HG02981 (cell line): Measurements from ENCODE around the gene BLVRB.

ENCODE experiments used
- ATAC-seq: cut with Tn5 transposase; IDR thresholded peaks from one replicate; pipeline ENCODE4 v1.9.1; 2021; ENCODE audit warnings: mild to moderate bottlenecking, moderate library complexity; ENCODE audit not compliant: unreplicated experiment

Gene BLVRB

DNA sequence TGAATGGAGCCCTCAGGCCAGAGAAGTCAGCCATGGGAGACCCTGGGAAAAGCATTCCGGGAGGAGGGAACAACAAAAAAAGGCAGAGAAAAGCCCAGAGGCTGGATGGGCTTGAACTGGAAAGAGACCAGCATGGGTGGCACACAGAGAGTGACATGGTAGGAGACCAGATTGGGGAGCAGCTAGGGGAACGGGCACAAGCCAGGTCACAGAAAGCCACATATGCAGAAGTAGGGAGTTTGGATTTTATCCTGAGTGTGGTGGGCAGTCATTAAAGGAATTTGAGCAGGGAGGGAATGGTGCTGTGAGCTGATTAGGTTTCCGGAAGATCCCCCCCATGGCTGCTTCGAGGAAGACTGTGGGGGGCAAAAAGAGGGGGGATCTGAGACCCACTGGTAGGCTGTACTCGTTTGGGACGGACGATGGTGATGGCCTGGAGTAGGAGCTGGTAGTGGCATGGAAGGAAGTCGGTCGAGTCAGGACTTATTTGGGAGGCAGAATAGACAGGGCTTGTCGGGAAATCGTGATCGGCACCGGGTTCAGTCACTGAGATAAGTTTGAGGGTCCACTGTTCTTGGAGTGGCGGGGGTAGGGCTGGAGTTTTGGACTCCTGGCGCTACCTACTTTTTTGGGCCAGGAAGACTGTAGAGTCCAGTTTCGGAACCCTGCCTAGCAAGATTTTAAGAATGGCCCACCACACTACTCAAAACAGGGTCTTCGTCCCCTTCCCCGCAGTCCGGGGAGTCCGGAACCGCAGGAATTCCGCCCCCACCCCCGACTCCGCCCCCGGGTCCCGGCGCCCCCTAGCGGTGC is 40.7 kb downstream of the BLVRB start:
- no peak for ATAC-seq

DNA sequence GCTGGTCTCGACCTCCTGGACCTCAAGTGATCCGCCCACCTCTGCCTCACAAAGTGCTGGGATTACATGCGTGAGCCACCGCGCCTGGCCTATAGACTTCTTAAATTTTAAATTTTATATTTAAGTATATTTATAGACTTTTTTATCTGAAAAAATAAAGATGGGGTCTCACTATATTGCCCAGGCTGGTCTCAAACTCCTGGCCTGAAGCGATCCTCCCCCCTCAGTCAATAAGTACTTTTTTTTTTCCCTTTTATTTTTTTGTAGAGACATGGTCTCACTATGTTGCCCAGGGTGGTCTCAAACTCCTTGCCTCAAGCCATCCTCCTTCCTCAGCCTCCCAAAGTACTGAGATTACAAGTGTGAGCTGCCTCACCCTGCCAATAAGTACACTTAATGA is 41.6 kb downstream of the BLVRB start:
- no peak for ATAC-seq

DNA sequence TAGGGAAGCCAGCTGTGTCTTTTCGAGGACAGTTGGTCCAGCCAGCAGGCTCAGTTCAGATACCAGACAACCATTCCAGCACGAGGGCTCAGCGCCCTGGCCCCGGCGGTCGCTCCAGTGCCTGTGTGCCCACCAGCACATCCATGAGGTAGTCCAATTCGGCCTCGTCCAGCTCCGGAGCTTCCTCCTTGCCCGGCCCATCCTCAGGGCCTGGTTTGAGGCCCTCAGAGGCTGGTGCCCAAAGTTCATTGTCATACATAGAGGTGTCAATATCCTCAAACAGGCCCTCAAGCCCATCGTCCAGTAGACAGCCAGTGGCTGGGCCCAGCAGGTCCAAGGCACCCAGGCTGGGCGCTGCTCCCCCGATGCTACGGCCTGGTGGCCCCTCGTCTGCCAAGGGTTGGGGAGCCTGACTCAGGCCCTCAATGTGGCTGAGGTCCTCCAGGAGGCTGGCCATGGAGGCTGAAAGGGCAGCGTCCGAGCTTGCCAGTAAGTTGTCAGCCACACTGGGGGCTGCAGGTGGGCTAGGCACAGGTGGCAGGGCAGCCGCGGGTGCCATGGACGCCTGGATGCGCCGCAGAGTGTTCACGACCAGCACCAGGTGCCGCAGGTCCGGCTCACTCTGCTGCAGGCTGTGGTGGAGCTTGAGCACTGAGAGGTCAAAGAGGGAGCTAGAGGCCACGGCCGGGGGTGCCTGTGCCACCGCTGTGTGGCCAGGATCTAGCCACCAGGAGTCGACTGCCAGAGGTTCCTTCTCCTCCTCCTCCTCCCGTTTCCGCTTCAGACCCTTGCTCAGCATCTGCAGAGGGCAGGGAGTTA is 42.6 kb downstream of the BLVRB start:
- ATAC-seq = no peak

DNA sequence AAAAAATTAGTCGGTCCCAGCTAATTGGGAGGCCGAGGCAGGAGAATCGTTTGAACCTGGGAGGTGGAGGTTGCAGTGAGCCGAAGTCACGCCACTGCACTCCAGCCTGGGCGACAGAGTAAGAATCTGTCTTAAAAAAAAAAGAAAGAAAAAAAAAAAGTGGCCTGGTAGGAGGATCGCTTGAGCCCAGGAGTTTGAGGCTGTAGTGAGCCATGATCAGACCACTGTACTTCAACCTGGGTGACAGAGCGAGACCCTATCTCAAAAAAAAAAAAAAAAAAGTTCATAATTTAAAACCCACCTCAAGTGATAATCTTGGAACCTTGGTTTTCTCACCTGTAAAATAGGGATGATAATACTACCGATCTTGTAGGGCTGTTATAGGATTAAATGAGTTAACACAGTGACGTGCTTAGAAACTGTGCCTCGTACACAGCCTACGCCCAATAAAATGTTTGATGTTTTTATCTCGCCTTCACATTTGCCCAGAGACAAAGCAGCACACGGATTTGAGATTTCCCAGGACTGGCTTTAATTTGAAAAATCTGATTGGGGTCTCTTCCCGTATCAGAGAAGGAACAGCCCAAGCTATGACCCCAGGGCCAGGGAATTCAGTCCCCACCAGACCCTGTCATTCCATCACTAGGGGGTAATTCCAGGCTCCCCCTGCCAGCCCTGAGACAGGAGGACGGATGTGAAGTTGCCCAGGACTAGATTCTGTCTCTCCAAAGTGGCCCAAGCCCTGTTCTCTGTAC is 43.4 kb downstream of the BLVRB start:
- ATAC-seq = no peak

DNA sequence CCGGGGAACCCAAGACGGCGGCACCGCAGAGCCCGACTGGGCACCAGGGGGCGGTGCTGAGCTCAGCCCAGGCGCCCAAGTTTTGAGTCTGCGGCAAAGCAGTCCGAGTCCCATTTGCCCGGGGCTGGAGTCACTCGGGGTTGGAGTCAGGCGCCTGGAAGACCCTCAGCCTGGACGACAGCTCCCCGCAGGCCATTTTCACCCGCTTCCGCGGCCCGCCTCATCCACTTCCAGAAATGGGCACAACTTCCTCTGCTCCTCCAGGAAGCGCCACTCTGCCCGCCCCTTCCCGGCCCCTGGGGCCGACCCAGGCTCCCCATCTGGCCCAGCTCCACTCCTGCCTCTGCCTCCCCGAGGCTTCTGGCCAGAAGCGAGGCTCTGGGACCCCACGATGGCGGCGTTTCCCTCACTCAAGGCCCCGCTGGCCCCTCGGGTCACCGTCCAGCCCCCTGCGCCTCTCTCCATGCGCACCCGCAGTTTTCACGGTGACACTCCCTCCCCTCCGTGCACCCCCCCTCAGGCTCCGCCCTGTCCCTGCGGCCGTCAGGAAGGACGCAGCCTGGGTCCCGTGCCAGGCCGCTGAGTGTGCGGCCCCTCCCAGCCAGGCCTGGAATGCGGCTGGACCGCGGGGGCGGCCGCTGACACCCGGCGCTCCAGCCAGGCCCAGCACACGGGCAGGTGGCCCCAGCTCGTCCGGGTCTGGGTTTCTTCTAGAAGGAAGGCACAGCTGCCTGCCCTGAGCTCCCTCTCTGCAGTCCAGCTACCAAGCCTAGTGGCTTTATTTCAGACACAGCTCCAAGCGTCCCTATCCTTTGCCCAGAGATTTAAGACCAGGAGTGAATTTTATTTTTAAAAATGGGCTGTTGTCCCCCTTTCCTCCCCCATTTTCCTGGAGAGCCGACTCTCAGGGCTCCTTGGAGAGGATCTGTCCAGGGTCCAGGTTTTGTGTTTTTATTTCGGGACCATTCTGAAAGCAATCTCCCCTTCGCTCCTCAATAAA is 44.5 kb downstream of the BLVRB start:
- no peak for ATAC-seq

DNA sequence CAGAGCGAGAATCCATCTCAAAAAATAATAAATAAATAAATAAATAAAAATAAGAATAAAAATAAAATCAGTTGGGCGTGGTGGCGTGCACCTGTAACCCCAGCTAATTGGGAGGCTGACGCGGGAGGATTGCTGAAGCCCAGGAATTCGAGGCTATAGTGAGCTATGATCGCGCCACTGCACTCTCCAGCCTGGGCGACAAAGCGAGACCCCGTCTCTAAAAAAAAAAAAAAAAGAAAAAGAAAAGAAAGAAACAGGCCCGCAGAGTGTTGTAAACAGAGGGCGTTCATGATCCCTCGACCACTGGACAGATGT is 45.1 kb downstream of the BLVRB start:
- ATAC-seq = no peak

DNA sequence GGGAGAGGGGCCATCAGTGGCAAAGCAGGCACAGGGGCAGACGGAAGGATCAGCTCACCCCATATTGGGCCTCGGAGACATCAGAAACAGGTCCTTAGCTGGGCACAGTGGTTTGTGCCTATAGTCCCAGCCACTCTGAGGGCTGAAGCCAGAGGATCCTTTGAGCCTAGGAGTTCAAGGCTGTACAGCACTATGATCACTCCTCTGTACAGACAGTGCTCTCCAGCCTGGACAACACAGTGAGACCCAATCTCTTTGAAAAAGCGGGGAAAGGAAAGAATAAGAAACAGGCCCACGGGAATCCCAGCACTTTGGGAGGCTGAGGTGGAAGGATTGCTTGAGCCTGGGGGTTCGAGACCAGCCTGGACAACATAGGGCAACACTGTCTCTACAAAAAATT is 45.8 kb downstream of the BLVRB start:
- no peak for ATAC-seq

DNA sequence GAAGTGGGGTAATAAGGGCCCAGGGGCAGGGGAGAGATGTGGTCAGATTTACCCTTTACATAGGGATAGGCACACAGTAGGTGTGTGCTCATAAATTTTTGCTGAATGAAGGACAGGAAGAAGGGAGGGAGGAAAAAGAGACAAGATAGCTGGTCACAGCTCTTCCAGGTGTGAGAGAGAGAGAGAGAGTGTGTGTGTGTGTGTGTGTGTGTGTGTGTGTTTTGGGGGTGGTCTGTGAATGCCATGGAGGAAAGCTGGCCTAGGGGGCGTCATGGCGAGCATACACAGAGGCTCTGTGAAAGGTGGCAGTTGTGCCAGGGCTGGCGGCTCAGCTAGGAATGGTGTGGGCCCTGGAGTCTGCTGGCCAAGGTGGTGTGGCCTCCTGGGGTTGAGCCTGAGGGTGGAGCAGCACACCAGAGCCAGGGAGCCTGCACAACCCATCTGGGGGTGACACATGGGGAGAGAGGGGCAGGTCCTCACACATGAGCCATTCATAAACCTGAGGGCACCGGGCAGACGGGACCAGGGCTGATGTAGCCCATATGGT is 46.4 kb downstream of the BLVRB start:
- no peak for ATAC-seq

DNA sequence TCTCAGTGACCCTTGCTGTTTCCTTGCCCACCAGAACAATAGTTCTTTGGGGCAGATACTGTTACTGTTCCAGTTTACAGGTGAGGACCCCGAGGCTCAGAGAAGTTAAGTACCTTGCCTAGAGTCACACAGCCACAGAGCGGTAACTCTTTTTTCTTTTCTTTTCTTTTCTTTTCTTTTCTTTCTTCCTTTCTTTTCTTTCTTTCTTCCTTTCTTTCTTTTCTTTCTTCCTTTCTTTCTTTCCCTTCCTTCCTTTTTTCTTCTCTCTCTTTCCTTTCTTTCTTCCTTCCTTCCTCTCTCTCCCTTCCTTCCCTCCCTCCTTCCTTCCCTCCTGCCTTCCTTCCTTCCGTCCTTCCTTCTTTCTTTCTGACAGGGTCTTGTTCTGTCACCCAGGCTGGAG is 47.5 kb downstream of the BLVRB start:
- ATAC-seq = no peak

DNA sequence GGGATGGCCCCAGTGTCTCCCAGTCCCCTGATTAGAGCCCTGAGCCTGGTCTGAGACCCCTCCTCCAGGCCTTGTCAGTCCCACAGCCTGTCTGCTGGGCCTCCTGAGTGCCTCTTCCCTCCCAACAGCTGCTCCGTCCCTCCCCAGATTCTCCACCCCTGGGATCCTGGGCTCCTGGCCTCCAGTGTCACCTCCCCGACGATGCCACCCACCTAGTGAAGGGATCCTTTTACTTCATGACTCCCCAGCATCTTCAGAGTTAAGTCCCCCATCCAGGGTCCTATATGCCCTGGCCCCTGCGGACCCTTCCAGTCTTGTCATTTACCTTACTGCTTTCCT is 47.9 kb downstream of the BLVRB start:
- no peak for ATAC-seq

DNA sequence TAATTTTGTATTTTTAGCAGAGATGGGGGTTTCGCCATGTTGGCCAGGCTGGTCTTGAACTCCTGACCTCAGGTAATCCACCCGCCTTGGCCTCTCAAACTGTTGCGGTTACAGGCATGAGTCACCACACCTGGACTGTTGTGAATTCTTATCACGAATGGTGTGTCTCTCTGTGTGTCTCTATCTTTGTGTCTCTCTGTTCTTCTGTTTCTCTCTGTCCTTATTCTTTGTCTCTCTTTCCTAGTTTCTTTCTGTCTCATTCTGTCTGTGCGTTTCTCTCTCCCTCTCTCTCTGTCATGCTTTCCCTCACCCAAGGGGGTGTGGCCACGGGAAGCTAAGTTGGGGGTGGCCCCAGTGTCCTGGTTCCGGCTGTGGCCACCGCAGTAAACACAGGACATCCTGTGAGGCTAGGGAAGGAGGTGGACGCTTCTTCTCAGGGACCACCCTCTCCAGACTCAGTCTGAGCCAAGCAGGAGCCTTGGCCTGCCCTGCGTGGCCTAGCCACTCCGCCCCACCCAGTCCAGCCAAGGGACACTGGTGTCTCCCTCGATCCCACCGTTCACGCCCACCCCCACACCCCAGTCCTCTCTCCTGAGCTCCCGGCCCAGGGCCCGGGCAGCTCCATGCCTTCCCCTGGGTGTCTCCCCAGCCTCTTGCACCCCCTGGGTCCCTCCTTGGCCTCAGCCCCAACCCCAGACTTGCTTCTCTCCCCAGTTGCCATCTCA is 48.5 kb downstream of the BLVRB start:
- no peak for ATAC-seq

DNA sequence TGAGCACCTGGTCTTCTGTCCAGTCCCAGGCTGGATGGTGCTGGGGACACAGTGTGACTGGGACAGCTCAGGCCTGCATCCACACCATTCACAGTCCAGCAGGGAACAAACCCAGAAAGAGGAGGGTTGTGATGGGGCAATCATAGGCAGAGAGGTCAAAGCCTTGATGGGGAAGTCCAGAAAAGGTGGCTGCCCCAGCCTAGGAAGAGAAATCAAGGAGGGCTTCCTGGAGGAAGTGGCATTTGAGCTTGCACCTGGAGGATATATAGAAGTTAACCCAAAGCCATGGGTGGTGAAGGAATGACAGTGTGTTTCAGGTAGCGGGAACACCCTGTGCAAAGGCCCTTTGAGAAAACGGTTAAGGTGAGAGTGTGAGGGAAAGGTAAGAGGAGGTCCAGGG is 49.8 kb downstream of the BLVRB start:
- no peak for ATAC-seq

DNA sequence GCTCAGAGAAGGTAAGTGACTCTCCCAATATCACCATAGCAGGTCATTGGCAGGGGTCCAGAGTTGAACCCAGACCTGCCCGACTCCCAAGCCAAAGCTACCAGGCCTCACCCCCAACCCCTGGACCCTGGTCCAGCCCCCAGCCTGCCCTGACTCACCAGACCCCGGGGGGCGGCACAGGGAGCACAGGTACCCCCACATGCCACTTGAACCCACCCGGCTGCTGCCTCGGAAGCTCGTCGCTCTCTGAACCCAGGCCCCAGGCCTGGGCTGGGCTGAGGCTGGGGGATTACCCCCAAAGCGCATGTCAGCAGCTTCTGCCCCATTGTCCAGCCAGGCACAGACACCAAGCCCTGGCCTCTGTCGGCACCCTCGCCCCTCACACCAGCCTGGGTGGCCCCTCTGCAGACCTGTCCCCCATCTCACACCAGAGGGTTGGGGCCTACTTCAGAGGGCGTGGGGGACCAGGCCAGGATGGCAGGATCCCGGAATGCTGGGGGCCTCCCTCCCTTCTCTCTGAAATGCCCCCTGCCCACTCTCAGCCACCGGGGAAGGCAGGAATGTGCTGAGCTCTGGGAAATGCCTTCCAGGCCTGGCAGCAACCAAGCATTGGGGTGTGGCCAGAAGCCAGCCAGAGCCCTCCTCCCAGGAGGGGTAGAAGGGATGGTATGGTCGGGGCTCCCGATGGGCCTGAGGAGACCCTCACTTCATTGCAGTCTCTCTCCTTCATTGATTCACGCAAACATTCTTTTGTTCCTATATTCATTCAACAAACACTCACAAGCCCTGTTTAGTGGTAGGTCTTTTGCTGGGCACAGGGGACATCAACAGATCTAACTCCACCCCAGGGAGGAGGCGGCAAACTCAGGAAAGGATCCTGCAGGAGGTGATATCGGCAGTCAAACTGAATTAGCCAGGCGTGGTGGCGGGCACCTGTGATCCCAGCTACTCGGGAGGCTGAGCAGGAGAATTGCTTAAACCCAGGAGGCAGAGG is 50.7 kb downstream of the BLVRB start:
- no peak for ATAC-seq

DNA sequence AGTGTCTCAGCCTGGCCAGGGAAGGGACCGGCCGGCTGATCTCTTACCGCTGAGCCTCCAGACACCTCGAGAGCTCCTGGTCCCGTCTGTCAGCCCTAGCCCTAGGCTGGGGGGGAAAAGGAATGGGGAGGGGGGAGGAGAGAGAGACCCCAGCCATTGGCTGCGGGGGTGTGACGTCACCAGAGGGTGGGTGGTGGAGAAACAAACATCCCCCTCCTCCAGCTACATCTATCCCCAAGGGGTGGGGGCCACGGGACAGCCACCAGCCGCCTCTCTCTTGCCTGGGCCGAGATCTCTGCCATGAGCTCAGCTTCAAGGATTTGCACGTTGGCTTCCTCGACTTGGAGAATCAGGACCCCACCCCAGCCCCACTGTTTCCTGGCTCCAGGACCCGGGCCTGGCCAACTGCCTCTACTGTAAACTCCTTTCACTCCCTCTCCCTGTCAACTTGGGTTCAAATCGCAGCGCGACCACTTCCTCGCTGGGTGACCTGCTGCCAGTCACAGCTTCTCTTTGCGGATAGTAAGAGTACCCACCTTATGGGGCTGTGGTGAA is 52.2 kb downstream of the BLVRB start, which contains the start of gene PRX:
TSS of gene PRX (minus strand) at position 88 of the 555 bp plus-strand sequence. CDS start 5,446 bp downstream, outside the sequence.
- ATAC-seq = no peak

DNA sequence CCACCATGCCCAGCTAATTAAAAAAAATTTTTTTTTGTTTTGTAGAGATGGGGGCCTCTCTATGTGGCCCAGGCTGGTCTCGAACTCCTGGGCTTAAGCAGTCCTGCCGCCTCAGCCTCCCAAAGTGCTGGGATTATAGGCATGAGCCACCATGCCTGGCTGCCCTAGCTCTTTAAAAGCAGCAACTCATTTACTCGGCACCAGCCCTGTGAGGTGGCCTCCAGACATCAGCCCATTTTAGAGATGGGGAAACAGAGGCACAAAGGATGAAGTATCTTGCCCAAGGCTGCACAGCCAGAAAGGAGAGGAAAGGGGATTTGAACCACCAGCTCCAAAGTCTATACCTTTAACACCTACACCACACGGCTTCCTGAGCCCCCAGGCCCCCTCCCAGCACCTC is 52.7 kb downstream of the BLVRB start:
- no peak for ATAC-seq

DNA sequence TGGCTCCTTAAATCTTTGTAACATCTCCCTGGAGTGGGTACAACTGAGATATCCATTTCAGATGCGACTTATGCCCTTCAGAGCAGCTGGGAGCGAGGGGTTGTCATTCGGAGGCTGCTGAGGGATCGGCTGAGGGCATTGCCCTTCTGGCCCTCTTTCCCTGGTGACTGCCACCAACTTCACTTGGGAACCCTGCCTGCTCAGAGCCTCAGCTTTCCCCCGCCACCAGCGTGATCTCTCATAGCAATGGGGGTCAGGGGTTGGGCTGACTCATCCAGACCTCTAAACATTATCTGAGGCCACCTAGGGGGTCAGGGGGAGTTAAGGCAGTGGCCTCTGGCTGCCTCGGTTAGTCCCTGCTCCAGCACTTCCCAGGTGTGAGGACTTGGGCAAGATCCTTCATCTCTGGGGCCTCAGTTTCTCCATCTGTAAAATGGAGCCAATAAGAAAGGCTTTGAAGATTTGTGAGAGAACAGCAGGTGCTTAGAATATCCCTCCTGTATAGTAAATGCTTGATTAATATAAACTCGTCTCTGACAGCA is 53.5 kb downstream of the BLVRB start:
- ATAC-seq = no peak

DNA sequence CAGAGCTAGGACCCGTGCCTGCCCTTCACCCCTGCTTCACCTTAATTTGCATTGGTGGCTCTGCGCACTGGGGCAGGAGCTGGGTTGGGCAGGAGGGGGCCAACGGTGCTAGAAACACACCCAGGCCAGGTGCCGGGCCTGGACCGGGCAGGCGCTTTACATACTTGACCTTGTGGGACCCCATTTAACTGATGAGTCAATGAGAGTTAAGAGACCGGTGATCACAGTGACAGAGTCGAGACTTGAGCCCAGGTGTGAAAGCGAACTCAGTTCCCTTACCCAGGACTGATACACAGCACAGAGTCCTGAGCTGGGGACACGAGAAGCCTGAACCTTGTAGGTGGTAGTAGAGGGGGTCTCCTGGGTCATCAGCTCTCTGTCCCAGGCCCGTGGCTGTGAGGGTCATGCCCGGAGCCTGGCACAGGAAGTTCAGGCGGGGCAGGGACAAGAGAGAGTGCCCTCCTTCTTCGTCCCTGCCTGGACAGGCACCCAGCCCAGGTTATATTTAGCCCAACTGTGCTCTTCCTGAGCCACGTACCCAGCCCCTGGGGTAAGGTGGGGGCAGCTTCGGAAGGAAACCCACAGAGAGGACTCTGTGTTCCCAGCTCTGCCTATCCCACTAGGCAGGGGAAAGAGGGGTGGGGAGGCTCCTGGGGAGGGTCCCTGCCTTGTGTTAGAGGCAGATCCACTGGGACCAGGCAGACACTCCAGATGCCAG is 54.3 kb downstream of the BLVRB start:
- no peak for ATAC-seq
